Epithelial cell of proximal tubule (primary cell): Measurements from ENCODE around the gene EXD1. TPM values are rescaled to one million over a fixed set of nuclear protein-coding genes. Genes with fewer than 3 reads are reported as not detected.

Experiments used
- DNase-seq: peaks from one replicate; pipeline ENCODE4 v3.0.0-alpha.2; 2011; ENCODE audit warnings: low read depth
- H3K4me3 ChIP-seq: 2 replicates; pipeline ENCODE4 v1.5.1; 2011; ENCODE audit warnings: low read depth, mild to moderate bottlenecking, low read length
- total RNA-seq: library from RNA; depleted of rRNA; stranded (reverse); fragments of >200 nt; gene quantifications from 2 replicates; pipeline ENCODE4 v1.2.3, GENCODE V29; 2015
- TF ChIP-seq, protein P1 (sequence below): conservative IDR thresholded peaks from 2 replicates; pipeline ENCODE4 v1.5.1; 2012; ENCODE audit warnings: low read depth, mild to moderate bottlenecking, low read length

Gene EXD1
- total RNA-seq, 1 donor from 2014 or later: not detected

DNA sequence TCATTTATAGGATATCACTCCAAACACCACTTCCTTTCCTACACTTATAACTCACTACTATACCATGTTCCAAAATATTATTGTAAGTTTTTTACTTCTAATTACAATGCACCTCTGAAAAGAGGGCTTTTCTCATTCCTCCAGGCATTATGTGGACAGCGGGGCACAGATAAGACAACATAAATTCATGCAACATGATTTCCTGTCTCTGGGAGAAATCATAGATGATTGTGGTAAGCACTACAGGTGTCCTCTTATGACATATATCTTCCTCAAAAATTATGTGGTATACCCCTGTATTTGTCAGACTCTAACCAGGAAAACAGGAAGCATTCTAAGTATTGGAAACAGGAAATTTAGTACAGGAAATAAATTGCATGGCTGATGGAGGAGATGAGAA, 68.8 kb downstream of the EXD1 start:
- TF ChIP-seq, protein P1, sequence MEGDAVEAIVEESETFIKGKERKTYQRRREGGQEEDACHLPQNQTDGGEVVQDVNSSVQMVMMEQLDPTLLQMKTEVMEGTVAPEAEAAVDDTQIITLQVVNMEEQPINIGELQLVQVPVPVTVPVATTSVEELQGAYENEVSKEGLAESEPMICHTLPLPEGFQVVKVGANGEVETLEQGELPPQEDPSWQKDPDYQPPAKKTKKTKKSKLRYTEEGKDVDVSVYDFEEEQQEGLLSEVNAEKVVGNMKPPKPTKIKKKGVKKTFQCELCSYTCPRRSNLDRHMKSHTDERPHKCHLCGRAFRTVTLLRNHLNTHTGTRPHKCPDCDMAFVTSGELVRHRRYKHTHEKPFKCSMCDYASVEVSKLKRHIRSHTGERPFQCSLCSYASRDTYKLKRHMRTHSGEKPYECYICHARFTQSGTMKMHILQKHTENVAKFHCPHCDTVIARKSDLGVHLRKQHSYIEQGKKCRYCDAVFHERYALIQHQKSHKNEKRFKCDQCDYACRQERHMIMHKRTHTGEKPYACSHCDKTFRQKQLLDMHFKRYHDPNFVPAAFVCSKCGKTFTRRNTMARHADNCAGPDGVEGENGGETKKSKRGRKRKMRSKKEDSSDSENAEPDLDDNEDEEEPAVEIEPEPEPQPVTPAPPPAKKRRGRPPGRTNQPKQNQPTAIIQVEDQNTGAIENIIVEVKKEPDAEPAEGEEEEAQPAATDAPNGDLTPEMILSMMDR: no peak
- DNase-seq: no peak

GRCh38 chr15:41161336-41161735, 69.2 kb downstream of the EXD1 start:
- TF ChIP-seq, protein P1: no peak
- DNase-seq: no peak
- H3K4me3 ChIP-seq: no peak overlapping the region

More for the DNA sequence above, 68.8 kb downstream of the EXD1 start:
- no peak overlapping the region for H3K4me3 ChIP-seq

GRCh38 chr15:41160639-41161315, 69.8 kb downstream of the EXD1 start:
- no peak for DNase-seq
- no peak overlapping the region for H3K4me3 ChIP-seq
- TF ChIP-seq, protein P1: no peak

GRCh38 chr15:41154412-41154811, 76.1 kb downstream of the EXD1 start:
- DNase-seq: no peak
- H3K4me3 ChIP-seq: no peak overlapping the region
- TF ChIP-seq, protein P1: no peak

- no peak overlapping the region for H3K4me3 ChIP-seq
- no peak for DNase-seq
- TF ChIP-seq, protein P1: no peak
These were observed 76.8 kb downstream of the EXD1 start for GRCh38 chr15:41153733-41154132.

DNA sequence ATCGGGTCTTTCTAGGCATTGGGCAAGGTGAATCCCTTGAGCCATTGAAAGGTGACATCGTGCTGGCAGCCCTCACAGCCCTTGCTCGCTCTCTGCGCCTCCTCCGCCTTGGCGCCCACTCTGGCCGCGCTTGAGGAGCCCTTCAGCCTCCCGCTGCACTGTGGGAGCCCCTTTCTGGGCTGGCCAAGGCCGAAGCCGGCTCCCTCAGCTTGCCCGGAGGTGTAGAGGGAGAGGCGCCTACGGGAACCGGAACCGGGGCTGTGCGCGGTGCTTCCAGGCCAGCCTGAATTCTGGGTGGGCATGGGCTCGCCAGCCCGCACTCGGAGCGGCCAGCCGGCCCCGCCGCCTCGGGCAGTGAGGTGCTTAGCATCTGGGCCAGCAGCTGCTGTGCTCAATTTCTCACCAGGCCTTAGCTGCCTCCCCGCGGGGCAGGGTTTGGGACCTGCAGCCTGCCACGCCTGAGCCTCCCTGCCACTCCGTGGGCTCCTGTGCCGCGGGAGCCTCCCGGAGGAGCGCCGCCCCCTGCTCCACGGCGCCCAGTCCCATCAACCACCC, 79.0 kb downstream of the EXD1 start:
- TF ChIP-seq, protein P1: no peak
- H3K4me3 ChIP-seq: no peak overlapping the region
- DNase-seq: no peak

DNA sequence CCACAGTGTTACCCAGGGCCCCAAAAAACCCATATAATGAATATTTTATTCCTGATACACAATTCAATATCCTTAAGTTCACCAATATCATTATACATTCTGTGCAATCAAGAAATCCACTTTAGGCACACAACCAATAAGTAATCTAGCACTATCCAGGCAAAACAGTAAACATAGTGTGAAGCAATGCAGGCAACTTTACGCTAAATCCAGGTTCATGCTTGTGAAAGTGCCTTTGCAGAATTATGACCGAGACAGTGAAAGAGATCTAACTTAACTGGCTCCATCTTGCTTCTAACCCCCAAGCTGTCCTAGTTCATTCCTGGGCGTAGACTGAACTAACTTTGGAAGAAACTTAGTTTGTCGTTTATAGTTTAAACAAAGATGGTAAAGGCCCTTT, 80.3 kb downstream of the EXD1 start:
- no peak overlapping the region for H3K4me3 ChIP-seq
- DNase-seq: no peak
- TF ChIP-seq, protein P1: no peak
